ENCODE results near the gene PIEZO1.
A peak's percentile ranks its signal among the peaks of the same experiment; 100 is the strongest.

DNA sequence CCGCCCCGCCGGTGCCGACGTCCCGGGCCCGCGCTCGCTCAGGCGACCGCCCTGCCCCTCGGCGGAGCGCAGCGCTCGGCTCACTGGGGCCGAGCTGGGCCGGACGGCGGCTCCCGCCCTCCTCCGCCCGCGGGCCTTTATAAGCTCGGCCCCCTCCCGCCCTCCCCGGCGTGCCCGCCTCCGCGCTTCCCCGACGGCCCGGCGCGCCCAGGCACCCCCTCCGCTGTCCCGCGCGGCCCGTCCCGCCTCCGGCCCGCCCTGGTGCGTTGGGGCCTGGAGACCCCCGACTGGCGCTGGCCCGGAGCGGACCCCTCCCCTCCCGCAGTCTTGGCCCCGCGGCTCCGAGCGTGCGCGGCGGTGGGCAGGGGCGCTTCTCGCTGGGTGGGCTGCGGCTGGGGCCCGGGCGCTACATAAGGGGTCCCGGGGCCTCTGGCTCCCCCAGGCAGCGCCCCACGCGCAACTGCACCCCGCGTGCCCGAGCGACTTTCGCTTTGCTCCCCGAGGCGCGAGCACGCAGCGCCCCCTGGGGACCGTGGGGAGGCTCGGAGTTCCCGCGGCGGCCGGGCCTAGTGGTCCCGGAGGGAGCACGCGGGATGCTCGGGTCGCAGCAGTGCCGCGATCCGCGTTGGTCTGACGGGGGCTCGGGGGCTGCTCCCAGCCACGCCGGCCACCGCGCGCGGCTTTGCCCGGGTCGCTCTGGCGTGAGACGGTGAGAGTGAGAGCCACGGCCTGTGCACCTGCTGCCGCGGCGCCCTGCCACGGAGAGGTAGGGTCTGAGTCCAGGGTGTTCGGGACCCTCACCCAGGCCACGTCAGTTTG is at the start of gene PIEZO1:
- peak; percentile 55 for TF ChIP-seq POLR2A (IDR thresholded peaks at IDR 0.05; ENCODE audit: low read length)
- TF ChIP-seq GATA1 (IDR thresholded peaks at IDR 0.05; ENCODE audit: low read depth, low read length), result no peak
